Testis (tissue), 3 donors: ENCODE data around the gene PRM1. TPM values are rescaled to one million over a fixed set of nuclear protein-coding genes. Genes with fewer than 3 reads are reported as not detected.

ENCODE experiments used
- DNase-seq: peaks from one replicate; pipeline ENCODE4 v3.0.0-alpha.2; 2019
- H3K27ac ChIP-seq, 2 donors: fragments of 200-600 bp; sonication (generic); one replicate each; pipeline ENCODE4 v1.5.1; 2019
- H3K27me3 ChIP-seq: fragments of 200-600 bp; sonication (generic); one replicate; pipeline ENCODE4 v1.5.1; 2019
- H3K36me3 ChIP-seq: fragments of 200-600 bp; sonication (generic); one replicate; pipeline ENCODE4 v1.5.1; 2017; ENCODE audit warnings: low read depth; ENCODE audit errors: missing control alignments
- H3K4me1 ChIP-seq: fragments of 200-600 bp; sonication (generic); one replicate; pipeline ENCODE4 v1.5.1; 2019
- H3K4me3 ChIP-seq, 2 donors: fragments of 200-600 bp; sonication (generic); one replicate each; pipeline ENCODE4 v1.5.1; 2017 to 2019
- H3K9me3 ChIP-seq: fragments of 200-600 bp; sonication (generic); one replicate; pipeline ENCODE4 v1.5.1; 2017
- CTCF ChIP-seq, 3 experiments: fragments of 450-650 bp in 2 of 3; fragments of 200-600 bp in 1 of 3; sonication (generic) in 1 of 3; IDR thresholded peaks; one replicate each; pipeline ENCODE4 v1.5.1; 2016 to 2019; ENCODE audit warnings: antibody characterized with exemption in 3 of 3, mild to moderate bottlenecking in 2 of 3, moderate library complexity in 1 of 3
- POLR2A ChIP-seq: fragments of 450-650 bp; IDR thresholded peaks from one replicate; pipeline ENCODE4 v1.6.1; 2017; ENCODE audit warnings: antibody characterized with exemption, mild to moderate bottlenecking, moderate library complexity
- WGBS, 2 donors: methylation state at CpG; one replicate each; pipeline ENCODE4 v1.1.5; 2018; 5-methylcytosine and 5-hydroxymethylcytosine counted together
- intact Hi-C: fragments of 100-400 bp; cut with DNase I; formaldehyde crosslinking; loops from one replicate; pipeline ENCODE4 v1.15.1; 2023; ENCODE audit warnings: low total_unique reads
- polyA plus RNA-seq: library from polyadenylated mRNA; stranded (reverse); fragments of 350-450 nt; fragmentation: Illumina TruSeq; extraction: RNeasy Lipid Tissue Mini Kit (QIAGEN cat#74804); gene quantifications from one replicate; pipeline ENCODE4 v1.2.3, GENCODE V29; 2014; ENCODE audit warnings: low read depth, low replicate concordance; ENCODE audit not compliant: insufficient read depth
- total RNA-seq, 2 donors: library from RNA; depleted of rRNA; stranded (reverse); fragments of >200 nt; gene quantifications; one replicate each; pipeline ENCODE4 v1.2.3, GENCODE V29; 2016

PRM1 gene
- total and polyA plus RNA-seq, 3 donors from 2014 or later, result 7,819 to 32,936 (median 15,171) TPM

GRCh38 chr16:11306997-11307638 is 26.0 kb upstream of the PRM1 start:
- TF ChIP-seq POLR2A, result no peak
- peaks cover 11% of the 10 kb centered on the region for H3K4me1 ChIP-seq
- no peak for DNase-seq
- H3K27ac ChIP-seq, result no peak overlapping the region
- H3K36me3 ChIP-seq, result no peaks in the 10 kb centered on the region
- 88 to 89% methylated on average over 7 of the region's 7 CpGs for WGBS, 2 donors
- no peaks in the 10 kb centered on the region for H3K9me3 ChIP-seq
- intact Hi-C loops, result no loop called here
- H3K4me3 ChIP-seq, result no peak overlapping the region
- H3K27me3 ChIP-seq, result no peaks in the 10 kb centered on the region

GRCh38 chr16:11306381-11306780 is 25.3 kb upstream of the PRM1 start:
- 88 to 93% methylated on average over 8 of the region's 8 CpGs for WGBS, 2 donors
- intact Hi-C loops, result no loop called here
- Histone ChIP-seq H3K4me3 (no peak overlapping the region), H3K27ac (no peak overlapping the region), H3K4me1 (peaks cover 10% of the 10 kb centered on the region), H3K27me3 (no peaks in the 10 kb centered on the region), H3K9me3 (no peaks in the 10 kb centered on the region), H3K36me3 (no peaks in the 10 kb centered on the region)
- DNase-seq, result no peak
- TF ChIP-seq CTCF (IDR thresholded peaks at IDR 0.05) (no peak), POLR2A (no peak)

GRCh38 chr16:11303405-11304138 is 22.4 kb upstream of the PRM1 start:
- 38 to 57% methylated on average over 18 of the region's 18 CpGs for WGBS, 2 donors

GRCh38 chr16:11302977-11303376 is 21.8 kb upstream of the PRM1 start:
- Histone ChIP-seq H3K27me3 (no peaks in the 10 kb centered on the region), H3K36me3 (no peaks in the 10 kb centered on the region), H3K4me3 (no peak overlapping the region), H3K27ac (no peak overlapping the region), H3K9me3 (no peaks in the 10 kb centered on the region), H3K4me1 (peaks cover 3% of the 10 kb centered on the region)
- no peak for DNase-seq
- no peak for TF ChIP-seq CTCF (IDR thresholded peaks at IDR 0.05)
- no peak for TF ChIP-seq POLR2A
- 81 to 85% methylated on average over 4 of the region's 4 CpGs for WGBS, 2 donors
- intact Hi-C loops, result no loop called here

More at GRCh38 chr16:11303405-11304138, 22.4 kb upstream of the PRM1 start:
- H3K27me3 ChIP-seq, result no peaks in the 10 kb centered on the region
- no peak for TF ChIP-seq POLR2A
- no peak for TF ChIP-seq CTCF (IDR thresholded peaks at IDR 0.05)
- H3K36me3 ChIP-seq, result no peaks in the 10 kb centered on the region
- H3K27ac ChIP-seq, result no peak overlapping the region
- DNase-seq, result peak; percentile 60
- no peaks in the 10 kb centered on the region for H3K9me3 ChIP-seq
- intact Hi-C loops, result no loop called here
- peak overlapping the region; percentile 27 for H3K4me3 ChIP-seq
- H3K4me1 ChIP-seq, result peaks cover 3% of the 10 kb centered on the region

GRCh38 chr16:11301645-11302501 is 20.7 kb upstream of the PRM1 start:
- intact Hi-C loops, result no loop called here
- peak overlapping the region in 1 of 2 donors; percentile 30 for H3K27ac ChIP-seq
- H3K36me3 ChIP-seq, result no peaks in the 10 kb centered on the region
- WGBS, 2 donors, result 57 to 61% methylated on average over 4 of the region's 4 CpGs
- H3K27me3 ChIP-seq, result no peaks in the 10 kb centered on the region
- no peak overlapping the region for H3K4me3 ChIP-seq
- no peak for TF ChIP-seq POLR2A
- TF ChIP-seq CTCF (IDR thresholded peaks at IDR 0.05), result no peak
- no peaks in the 10 kb centered on the region for H3K9me3 ChIP-seq
- no peak for DNase-seq
- H3K4me1 ChIP-seq, result peaks cover 14% of the 10 kb centered on the region
